Non-pigmented ciliary epithelial cell (primary cell): ENCODE data around the gene ISY1.
A peak's percentile ranks its signal among the peaks of the same experiment; 100 is the strongest.
"Not testable (repeated sequence)": the region's sequence is repeated elsewhere in the genome, so short reads cannot be mapped to it uniquely, and the experiment has no call there.

Source experiments
- DNase-seq: peaks from one replicate; pipeline ENCODE4 v3.0.0-alpha.2; 2010; ENCODE audit warnings: low read depth

Gene ISY1

DNA sequence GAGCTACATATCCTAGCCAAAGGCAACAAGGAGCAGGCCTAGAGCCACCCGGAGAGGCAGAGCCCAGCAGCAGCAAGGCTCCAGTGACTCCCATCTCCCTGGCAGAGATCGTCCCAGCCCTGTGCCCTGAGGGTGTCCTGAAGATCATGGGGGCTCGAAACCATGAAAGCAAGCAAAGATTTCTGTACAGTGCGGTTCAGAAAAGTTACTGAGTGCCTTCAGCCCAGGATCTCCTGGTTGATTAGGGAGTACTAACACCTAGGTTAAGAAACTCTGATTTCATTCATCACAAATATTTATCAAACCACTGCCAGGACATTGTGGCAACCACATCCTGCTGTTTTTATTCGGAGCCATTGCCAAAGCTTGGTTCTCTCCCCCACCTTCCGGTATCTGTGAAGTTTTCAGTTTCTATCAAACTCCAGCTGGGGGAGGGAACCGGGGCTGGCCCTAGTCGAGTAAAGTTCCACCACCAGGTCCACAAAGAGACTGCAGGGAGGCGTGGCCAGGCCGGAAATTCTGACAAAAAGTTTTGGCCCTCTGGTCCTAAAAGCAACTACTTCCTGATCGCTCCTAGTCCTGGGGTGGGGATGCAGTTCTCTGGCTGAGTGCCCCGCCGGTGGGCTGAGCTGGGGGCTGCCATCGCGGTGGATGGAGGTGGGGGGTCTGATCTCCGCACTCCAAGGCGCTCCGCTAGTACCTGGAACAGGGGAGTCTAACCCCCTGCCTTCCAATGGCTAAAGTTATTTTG lies 40.4 kb downstream of the ISY1 start:
- DNase-seq: peak; percentile 59

DNA sequence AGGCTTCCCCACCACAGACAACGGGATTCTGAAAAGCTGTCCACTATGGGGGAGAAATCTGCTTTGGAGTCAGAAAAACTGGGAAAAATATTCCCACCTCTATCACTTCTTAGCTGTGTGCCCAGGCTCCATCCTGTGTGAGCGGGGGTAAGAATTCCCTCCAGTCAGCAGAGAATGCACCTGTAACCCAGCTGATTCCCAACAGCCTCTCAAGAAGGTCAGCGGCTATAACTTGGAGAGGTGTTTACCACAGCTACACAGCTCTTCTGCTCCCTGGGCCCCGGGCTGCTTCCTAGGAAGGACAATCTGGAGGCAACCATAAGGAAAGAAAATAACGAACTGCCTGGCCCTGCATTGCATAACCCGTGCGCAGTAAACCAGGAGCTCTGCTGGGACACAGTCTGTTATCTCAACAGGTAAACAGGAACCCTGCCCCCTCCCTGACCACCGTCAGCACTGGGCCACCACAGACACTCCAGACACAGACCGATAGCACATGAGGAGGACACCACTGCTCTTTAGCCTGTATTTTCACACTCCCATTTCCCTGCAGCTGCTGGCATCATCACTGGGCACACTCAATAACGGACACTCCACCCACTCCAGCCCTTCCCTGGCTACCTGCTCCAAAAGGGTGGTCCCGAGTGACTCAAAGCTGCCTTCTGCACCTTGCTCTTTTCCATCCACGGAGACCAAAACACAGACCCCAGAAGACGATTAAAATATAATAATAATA lies 41.3 kb downstream of the ISY1 start:
- no peak for DNase-seq

GRCh38 chr3:129118745-129119144 lies 42.1 kb downstream of the ISY1 start:
- no peak for DNase-seq

GRCh38 chr3:129117134-129117533 lies 43.7 kb downstream of the ISY1 start:
- no peak for DNase-seq

DNA sequence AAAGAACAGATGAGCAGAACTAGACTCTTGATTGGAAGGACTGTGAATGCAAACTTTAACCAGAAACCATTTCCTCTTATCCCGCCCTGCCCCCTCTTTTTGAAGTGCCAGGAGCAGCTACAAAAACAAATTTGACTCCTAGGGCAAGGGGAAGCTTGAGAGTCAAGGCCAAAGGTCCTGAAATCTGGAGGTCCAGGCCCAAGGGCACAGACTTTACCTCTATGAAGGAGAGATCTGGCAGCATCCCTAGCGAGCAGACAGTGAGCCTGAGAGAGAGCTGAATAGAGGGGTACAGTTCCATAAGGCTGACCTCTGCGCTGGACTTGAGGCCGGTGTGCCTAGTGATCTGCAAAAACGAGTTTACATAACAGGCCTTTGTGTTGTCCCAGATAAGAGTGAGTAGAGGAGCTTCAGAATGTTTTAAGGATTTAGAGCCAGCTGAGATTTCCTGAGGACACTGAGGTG lies 44.3 kb downstream of the ISY1 start:
- no peak for DNase-seq

DNA sequence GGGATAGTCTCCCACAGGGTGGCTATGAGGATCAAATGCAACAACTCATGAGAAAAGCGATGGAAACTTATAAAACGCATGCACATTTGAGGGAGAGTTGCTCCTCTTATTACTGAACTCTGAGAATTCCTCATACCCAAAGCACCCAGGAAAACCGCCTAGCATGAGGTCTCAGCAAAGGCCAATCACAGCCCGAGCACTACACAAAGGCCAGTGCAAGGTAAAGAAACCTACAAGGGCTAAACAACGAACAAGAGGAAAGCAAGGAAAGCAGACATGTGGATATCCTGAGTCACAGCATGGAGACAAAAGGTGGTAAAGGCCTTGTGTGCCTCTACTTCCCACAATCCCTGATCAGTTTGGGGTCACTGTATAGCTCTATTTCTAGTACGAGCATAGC lies 46.4 kb downstream of the ISY1 start:
- DNase-seq: no peak

DNA sequence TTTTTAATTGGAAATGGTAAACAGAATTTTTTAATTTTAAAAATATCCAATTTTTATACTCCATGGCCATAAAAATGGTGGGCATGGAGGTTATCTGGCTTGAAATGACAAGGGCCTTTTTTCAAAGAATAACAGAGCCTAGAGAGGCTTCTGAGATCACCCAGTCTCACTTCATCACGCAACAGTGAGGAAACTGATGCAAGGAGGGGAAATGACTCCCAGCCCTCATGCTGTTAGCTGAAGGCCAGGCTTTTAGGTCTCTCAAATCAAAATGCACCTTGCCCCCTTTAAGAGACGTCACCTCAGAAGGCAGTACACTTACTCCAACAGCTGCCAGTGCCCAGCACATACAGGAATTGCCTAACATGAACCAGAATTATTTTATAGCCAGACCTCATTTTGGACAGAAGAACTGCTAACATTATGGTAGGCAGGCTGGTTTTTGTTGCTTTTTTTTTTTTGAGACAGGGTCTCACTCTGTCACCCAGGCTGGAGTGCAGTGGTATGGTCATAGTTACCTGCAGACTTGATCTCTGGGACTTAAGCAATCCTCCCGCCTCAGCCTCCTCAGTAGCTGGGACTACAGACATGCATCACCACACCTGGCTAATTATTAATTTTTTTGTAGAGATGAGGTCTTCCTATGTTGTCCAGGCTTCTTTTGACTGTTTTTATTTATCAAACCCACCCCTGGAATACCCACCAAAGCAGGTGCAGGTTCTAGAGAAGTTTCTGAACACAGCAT lies 48.4 kb downstream of the ISY1 start:
- no peak for DNase-seq

DNA sequence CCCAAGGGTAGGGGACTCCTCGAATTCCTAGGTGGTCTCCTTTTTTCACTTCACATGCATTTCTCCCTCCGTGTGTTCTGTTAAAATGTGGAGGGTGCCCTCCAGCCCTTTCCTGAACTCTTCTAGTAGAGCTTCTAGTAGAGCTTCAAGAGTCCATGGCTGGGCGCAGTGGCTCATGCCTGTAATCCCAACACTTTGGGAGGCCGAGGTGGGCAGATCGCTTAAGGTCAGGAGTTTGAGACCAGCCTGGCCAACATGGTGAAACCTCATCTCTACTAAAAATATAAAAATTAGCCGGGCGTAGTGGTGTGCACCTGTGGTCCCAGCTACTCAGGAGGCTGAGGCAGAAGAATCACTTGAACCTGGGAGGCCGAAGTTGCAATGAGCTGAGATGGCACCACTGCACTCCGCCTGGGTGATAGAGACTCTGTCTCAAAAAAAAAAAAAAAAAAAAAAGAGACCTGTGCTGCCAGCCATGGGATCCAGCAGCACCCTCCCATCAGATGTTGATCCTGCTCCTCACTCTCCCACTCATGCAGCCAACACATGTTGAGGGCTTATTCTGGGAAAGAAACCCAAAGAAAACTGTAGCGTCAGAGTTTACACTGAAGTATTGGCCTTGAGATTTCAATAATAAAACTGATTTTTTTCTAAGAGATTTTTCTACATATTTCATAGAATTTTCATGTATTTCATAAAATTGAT lies 49.6 kb downstream of the ISY1 start:
- not testable (repeated sequence) for DNase-seq

DNA sequence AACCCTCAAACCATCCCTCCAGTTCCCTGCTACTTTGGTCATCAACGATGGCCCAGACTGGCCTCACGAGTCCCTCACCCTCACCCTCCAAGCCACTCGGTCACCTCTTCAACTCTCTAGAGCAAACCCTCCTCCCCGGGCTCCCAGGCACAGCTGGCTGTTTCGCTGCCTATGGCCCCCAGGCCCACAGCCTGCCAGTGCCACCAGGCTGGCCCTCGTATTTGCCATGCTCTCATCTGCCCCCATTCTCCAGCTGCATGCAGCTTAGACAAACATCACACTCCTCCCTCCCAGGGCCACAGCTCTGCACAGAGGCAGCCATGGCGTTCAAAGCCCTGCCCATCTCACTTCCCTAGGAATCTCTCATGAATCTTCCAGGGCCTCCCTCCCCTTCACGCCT lies 53.1 kb downstream of the ISY1 start:
- DNase-seq: no peak

DNA sequence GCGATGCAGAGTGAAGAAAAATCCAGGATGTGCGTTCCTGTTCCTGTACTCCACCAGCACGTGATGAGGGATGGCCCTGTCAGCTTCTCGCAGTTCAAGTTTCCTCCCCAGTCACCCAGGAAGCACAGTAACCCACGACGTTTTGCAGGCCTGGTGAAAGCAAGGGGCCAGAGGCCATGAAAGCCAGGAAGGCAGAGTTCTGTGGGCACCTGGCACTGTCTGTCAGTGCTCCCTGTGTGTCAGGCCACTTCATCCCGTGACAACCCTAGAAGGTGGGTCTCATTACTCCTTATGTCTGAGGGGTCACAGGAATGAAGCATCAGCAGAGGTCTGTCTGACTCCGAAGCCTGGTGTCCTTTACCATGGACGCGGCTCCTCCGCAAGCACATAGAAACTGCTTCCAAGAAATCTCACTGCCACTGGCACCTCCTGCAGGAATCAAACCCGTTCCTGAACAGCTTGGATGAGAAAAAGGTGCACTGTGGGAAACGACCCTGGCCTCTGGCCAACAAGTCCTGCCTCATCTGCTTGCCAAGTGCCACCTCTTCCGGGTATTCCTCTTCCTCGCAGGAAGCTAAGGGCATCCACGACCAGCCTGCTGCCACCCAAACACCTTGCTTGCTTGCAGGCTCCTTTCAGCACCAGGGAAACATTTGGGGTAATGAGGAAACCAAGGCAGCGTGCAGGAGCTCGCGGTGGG lies 53.8 kb downstream of the ISY1 start:
- no peak for DNase-seq

DNA sequence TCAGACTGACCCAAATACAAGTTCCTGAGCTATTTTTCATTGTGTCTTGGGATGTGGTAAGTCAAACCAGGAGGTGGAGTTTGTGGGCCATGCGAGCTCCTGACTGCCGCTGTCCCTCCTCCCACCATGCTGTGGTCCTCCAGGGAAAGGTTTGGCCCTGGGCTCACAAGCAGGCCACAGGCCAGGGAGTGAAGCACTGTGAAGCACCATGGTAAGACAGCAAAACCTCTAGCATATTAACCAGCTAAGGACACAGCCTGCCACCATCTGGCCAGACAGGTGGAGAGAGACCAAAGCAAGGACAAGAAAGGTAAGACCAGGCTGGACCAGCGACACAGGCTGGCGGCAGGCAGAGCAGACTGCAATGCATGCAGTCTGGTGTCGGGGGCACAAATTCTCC lies 54.5 kb downstream of the ISY1 start:
- DNase-seq: no peak

DNA sequence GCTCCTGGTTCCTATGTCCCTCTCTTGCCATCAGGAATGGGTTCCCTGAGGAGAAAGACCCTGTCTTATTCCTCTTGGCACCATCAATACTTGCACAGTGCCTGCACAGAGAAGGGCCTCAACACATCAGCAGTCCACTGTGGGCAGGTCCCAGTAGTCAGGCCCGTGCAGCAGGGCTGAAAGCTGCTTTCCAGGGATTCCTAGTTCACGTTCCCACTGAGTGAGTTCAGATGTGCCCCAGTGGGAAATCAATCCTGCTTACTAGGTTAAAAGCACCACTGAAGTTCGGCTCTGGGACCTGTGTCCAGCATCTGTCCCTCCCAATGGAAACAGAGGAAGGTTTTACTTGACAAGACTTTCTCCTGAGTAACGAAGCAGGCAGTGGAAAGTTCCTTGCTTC lies 55.0 kb downstream of the ISY1 start:
- DNase-seq: no peak

DNA sequence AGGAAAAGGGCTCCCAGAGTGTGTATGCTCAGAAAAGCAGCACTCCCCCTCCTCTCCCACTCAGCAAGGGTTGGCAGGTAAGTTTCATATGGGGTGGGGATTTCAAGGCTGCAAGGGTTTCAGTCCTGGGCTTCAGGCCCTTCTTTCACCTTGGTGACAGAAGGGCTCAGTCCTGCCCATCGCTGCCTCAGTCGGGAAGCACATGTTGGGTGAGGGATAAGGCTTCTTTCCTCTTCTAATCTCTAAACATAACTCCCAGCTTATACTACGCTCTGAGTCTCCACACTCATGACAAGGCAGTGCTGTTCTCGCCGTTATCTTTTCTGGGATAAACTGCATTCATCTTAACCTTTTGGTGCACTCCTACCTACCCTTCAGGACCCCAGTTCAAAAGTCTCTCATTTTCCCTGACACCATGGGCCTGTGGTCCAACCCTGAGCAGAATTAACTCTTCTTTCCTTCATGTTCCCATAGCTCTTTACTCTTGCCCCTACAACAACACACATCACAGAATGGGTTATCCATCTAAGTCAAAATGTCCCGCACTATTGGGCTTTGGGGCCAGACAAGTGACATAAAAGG lies 56.3 kb downstream of the ISY1 start:
- no peak for DNase-seq

DNA sequence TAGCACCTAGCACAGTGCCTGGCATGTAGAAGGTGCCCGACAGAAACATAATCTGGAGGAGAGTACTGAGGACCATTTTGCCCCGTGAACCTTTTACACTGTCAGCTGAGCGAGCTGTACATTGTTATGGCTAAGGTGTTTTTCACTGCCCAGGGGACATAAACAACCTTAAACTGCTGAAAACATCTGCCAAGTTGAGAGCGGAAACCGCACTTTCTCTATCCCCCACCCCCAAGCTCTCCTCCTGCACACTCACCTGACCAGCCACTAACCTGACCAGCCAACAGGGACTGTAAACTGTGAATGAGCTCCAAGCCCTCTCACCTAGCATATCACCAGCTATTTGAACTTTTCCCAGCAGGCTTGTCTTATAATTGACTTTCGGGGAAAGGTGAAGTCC lies 56.8 kb downstream of the ISY1 start:
- no peak for DNase-seq

- DNase-seq: no peak
Observed at GRCh38 chr3:129103296-129103695, 57.6 kb downstream of the ISY1 start.

- DNase-seq: no peak
Observed at GRCh38 chr3:129101370-129102138, 59.3 kb downstream of the ISY1 start.

DNA sequence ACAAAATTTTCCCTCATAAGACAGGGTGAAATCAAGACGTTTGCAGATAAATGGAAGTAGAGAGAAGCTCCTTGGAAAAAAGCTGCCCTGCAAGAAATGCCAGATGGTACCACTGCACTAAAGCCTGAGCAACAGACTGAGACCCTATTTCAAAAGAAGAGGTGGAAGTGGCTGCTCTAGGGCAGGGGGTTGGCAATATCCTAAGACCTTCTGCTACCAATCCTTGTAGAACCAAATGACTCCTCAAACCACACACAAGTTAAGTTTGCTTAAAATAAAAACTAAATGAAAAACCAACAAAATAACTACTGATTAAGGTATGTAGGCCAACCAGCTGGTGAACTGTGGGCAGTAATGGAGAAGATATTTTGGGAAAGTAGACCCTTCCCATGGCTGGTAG lies 60.6 kb downstream of the ISY1 start:
- DNase-seq: no peak

- no peak for DNase-seq
Observed at GRCh38 chr3:129095285-129095684, 65.6 kb downstream of the ISY1 start.

GRCh38 chr3:129088312-129088711 lies 72.6 kb downstream of the ISY1 start:
- DNase-seq: not testable (repeated sequence)

DNA sequence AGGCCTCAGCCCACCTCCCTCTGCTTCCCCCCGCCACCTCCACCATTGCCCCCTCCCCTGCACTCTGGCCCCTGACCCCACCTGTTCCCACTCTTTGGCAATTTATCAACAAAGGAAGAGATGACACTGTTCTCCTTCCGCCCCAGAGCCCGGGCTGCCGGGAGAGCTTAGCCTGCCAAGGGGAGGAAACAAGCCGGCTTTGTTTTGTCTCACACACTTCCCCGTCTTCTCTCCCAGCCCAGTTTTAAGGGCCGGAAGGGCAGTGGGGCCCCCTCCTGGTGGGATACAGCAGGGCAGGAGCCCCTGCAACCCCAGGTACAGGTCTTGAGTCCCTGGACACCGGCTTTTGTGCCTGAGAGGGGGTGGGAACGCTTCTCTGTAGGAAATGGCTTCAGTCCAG lies 73.0 kb downstream of the ISY1 start:
- DNase-seq: not testable (repeated sequence)
